Activated CD4-positive, alpha-beta memory T cell treated with anti-CD3 and anti-CD28 coated beads, Interleukin-2, amount 10 ng/mL, durations not matched to agents 7 days and 5 days (primary cell): ENCODE data around the gene P4HB. TPM values are rescaled to one million over a fixed set of nuclear protein-coding genes. Genes with fewer than 3 reads are reported as not detected.
A peak's percentile ranks its signal among the peaks of the same experiment; 100 is the strongest.

Experiments
- CTCF ChIA-PET: fragments of 350-600 bp; sonication (Branson Sonifier 250); formaldehyde crosslinking; loops from one replicate; lab custom pipeline; 2021; ENCODE audit warnings: antibody characterized with exemption, inconsistent platforms; lab: Charles Lee
- POLR2A ChIA-PET: fragments of 350-600 bp; sonication (Branson Sonifier 250); formaldehyde crosslinking; loops from one replicate; lab custom pipeline; 2021; ENCODE audit warnings: antibody characterized with exemption; lab: Charles Lee
- DNase-seq: peaks from one replicate; pipeline ENCODE4 v3.0.0-alpha.2; 2020
- H3K27ac Mint-ChIP-seq: one replicate; pipeline ENCODE4 v1.8.0; 2021; ENCODE audit warnings: mild to moderate bottlenecking, mixed read lengths
- H3K27me3 Mint-ChIP-seq: one replicate; pipeline ENCODE4 v1.8.0; 2021; ENCODE audit warnings: mixed read lengths
- H3K36me3 Mint-ChIP-seq: one replicate; pipeline ENCODE4 v1.8.0; 2021; ENCODE audit warnings: low read depth, mixed read lengths
- H3K4me1 Mint-ChIP-seq: one replicate; pipeline ENCODE4 v1.8.0; 2021; ENCODE audit warnings: mixed read lengths
- H3K4me3 Mint-ChIP-seq: one replicate; pipeline ENCODE4 v1.8.0; 2021; ENCODE audit warnings: mild to moderate bottlenecking, mixed read lengths
- H3K9me3 Mint-ChIP-seq: one replicate; pipeline ENCODE4 v1.8.0; 2021; ENCODE audit warnings: mixed read lengths
- total RNA-seq, 2 experiments: library from RNA; stranded (reverse); gene quantifications; one replicate each; pipeline ENCODE4 v1.2.3, GENCODE V29; 2021

Gene P4HB
- total RNA-seq, 2 experiments from 2014 or later: 483 to 496 TPM

DNA sequence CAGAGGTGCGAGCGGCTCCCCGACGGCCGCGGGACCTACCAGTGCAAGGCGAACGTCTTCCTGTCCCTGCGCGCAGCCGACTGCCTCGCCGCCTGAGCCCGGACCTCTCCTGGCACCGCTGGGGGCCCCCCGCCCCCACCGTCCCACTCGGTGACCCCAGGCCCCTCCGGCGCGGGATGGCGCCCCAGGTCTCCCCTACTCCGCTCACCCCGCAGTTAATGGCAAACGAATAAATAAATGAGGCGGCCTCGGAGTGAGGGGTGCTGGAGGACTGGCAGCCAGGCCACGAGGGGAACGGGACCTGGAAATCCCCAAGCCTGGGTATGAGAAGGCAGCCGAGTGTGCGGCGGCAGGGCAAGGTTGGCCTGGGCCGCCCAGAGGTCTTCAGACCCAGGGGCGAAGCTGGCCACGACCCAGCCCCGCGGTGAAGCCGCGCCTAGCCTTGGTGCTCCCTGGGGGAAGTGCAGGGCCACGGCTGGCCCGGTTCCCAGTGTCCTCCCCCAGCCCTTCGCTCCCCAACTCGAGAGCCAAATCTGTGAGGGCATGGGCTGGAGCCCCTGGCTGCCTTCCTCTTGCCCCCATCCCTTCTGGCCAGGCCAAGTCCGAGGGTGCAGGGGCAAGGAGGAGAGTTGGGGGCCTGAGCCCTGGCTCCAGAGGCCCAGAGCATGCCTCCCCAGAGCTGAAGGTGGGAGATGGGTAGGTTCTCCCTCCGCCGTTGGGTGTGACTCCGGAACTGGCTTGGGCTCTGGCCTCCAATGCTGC, 42.5 kb upstream of the P4HB start:
- peaks cover 11% of the 10 kb centered on the region for H3K36me3 Mint-ChIP-seq
- peaks cover 9% of the 10 kb centered on the region for H3K27me3 Mint-ChIP-seq
- DNase-seq: no peak
- ChIA-PET POLR2A (interaction anchor here (1.1 to 2.3 kb wide), 4 partner anchors 11 to 110 kb away, joined by 3 to 10 read pairs (median 5); partner anchors contain the start of genes ALYREF, ANAPC11, ARHGDIA and SIRT7), CTCF (no interaction called here)
- no peak overlapping the region for H3K27ac Mint-ChIP-seq
- H3K4me1 Mint-ChIP-seq: peaks cover 6% of the 10 kb centered on the region
- no peaks in the 10 kb centered on the region for H3K9me3 Mint-ChIP-seq
- no peak overlapping the region for H3K4me3 Mint-ChIP-seq

DNA sequence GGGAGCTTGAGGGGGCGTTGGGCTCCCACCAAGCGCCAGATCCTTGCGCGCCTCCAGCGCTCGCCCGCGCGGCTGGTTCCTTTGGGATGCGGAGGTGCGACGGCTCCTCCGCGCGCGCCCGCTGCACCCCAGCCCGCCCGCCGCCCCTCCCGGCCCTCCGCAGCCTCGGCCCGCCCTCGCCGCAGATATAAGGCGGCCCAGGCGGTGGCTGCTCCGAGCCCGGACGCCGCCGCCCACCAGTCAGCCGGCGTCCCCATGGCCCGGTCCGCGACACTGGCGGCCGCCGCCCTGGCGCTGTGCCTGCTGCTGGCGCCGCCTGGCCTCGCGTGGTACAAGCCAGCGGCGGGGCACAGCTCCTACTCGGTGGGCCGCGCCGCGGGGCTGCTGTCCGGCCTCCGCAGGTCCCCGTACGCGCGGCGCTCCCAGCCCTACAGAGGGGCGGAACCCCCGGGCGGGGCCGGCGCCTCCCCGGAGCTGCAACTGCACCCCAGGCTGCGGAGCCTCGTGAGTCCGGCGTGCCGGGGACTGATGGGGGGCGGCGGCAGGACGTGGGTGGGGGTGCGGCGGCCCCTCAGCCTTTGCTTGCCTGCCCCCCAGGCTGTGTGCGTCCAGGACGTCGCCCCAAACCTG, 41.8 kb upstream of the P4HB start, which contains the start of gene NPB:
TSS of gene NPB (plus strand) at position 216 of the 630 bp plus-strand sequence. CDS start at position 256, 40 bp downstream.
- ChIA-PET CTCF (no interaction called here), POLR2A (interaction anchor here (1.1 to 2.3 kb wide), 5 partner anchors 10 to 111 kb away, joined by 3 to 10 read pairs (median 3); partner anchors contain the start of genes ALYREF, ANAPC11 and SIRT7)

DNA sequence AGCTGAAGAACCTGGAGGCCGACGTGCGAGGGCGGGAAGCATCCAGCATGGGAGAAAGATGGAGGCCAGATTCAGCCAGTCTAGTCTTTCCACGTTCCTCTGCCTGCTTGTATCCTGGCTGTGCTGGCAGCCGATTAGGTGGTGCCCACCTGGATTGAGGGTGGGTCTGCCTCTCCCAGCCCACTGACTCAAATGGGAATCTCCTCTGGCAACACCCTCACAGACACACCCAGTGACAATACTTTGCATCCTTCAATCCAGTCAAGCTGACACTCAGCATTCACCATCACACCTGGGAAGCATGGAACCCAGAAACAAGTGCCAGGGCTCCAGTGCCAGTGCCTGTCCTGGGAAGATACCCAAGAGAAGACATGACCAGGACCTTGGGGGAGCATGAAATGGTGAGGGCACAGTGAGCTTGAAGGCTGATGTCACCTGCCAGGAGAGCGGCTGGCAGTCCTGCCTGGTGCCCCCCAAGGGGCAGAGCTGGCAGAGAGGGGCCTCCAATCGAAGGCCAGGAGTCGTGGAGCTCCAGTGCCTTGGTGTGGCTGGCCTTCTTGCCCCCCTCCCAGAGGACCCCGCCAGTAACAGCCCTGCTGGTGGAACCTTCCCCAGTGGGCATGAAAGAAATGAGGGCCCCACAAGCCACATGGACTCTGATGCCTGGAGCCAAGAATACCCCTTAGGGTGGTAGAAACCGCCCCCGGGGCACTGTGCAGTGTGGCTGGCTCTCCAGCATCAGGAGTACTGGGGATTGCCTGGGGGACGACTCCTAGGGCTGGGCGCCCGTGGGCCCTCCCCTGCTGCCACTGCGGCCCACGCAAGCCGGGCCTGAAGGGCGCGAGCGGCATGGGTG, 41.1 kb upstream of the P4HB start:
- peak overlapping the region; percentile 26 for H3K27ac Mint-ChIP-seq
- peaks cover 6% of the 10 kb centered on the region for H3K4me1 Mint-ChIP-seq
- no peak for DNase-seq
- CTCF ChIA-PET: no interaction called here
- H3K36me3 Mint-ChIP-seq: peaks cover 13% of the 10 kb centered on the region
- no peaks in the 10 kb centered on the region for H3K9me3 Mint-ChIP-seq
- H3K27me3 Mint-ChIP-seq: peaks cover 9% of the 10 kb centered on the region
- POLR2A ChIA-PET: interaction anchor here (1.1 to 2.3 kb wide), 4 partner anchors 9 to 112 kb away, joined by 3 to 10 read pairs (median 3); partner anchors contain the start of genes ALYREF and ANAPC11
- H3K4me3 Mint-ChIP-seq: peak overlapping the region; percentile 10

More for the DNA sequence above, 41.8 kb upstream of the P4HB start, which contains the start of gene NPB:
- Mint-ChIP-seq H3K9me3 (no peaks in the 10 kb centered on the region), H3K27me3 (peaks cover 9% of the 10 kb centered on the region), H3K4me3 (peak within 1 kb of the TSS; percentile 10), H3K27ac (peak within 1 kb of the TSS; percentile 26), H3K4me1 (peaks cover 6% of the 10 kb centered on the region), H3K36me3 (peaks cover 11% of the 10 kb centered on the region)
- DNase-seq: no peak

DNA sequence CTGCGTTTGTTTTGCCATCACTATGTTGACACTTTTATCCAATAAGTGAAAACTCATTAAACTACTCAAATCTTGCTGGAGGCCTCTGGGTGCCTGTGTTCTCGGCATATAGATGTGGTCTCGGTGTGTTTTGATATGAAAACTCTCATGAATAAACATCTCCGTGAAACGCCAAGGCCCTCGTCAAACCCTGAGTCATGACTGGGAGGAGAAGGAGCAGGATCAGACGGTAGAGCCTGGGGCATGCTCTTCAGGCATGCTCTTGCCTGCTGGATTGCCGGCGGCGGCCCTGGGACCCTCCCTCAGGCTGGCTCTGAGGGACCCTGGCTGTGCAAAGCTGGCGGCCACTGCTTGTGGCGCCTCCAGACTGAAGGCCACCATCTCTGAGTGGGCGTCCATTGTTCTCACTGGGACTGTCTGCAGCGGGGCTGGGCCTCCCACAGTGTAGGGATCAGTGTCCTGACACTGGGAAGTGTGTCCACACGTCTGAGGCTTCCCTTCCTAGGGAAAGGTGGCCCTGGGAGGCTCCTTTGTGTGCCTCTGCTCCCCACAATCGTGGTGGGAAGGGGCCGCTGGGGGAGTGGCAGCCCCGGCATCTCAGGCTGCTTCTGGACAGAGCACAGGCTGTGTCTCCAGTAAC, 40.0 kb upstream of the P4HB start:
- no peak overlapping the region for H3K27ac Mint-ChIP-seq
- no peaks in the 10 kb centered on the region for H3K9me3 Mint-ChIP-seq
- DNase-seq: no peak
- H3K4me1 Mint-ChIP-seq: peaks cover 6% of the 10 kb centered on the region
- ChIA-PET POLR2A (interaction anchor here (1.5 kb wide), 1 partner anchor 23 kb away, joined by 3 read pairs; no protein-coding TSS in a partner anchor), CTCF (no interaction called here)
- H3K36me3 Mint-ChIP-seq: peaks cover 17% of the 10 kb centered on the region
- no peak overlapping the region for H3K4me3 Mint-ChIP-seq
- H3K27me3 Mint-ChIP-seq: peaks cover 9% of the 10 kb centered on the region

DNA sequence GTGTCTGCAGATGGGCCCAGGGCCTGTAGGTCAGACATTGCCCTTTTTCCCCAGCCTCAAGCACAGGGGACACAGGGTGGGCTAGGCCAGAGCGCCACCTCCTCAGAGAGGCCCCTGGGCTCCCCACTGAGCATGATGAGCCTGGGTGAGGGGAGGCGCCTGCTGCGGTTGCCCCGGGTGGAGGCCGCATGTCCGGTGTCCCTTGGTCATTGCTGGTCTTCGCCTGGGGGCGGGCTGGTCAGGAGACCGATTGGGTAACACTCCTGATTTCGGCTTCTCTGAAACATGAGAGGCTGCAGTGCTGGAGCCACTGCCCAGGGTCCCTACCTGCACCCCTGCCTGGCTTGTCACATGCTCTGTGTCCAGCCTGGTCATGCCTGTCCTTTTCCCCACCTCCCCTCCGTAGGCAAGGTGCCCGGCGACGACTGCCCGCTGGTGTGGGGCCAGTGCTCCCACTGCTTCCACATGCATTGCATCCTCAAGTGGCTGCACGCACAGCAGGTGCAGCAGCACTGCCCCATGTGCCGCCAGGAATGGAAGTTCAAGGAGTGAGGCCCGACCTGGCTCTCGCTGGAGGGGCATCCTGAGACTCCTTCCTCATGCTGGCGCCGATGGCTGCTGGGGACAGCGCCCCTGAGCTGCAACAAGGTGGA, 39.3 kb upstream of the P4HB start:
- Mint-ChIP-seq H3K9me3 (no peaks in the 10 kb centered on the region), H3K36me3 (peaks cover 19% of the 10 kb centered on the region), H3K4me1 (peaks cover 6% of the 10 kb centered on the region), H3K4me3 (no peak overlapping the region), H3K27me3 (peaks cover 9% of the 10 kb centered on the region), H3K27ac (no peak overlapping the region)
- no peak for DNase-seq
- ChIA-PET POLR2A (no interaction called here), CTCF (no interaction called here)

DNA sequence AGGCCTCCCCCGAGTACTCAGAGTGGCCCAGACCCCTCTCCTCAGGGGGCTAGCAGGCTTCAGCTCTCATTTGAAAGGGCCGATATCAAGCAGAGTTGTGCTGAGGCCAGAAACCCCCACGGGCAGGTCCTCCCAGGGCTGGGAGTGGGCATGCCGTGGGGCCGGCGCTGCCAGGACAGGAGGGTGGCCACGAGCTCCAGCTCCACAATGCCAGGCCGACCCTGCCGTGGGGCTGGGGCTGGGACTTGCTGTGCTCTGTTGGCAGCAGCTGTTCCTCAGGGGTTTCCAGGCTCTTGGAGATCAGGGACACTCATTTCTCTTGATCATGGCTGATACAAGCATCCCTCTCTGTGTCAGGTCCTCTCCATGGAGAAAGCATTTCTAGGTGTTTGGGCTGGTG, 38.5 kb upstream of the P4HB start:
- Mint-ChIP-seq H3K36me3 (peaks cover 19% of the 10 kb centered on the region), H3K9me3 (no peaks in the 10 kb centered on the region), H3K27ac (no peak overlapping the region), H3K27me3 (peaks cover 9% of the 10 kb centered on the region), H3K4me3 (no peak overlapping the region), H3K4me1 (peaks cover 6% of the 10 kb centered on the region)
- DNase-seq: no peak
- CTCF ChIA-PET: no interaction called here
- POLR2A ChIA-PET: interaction anchor here (1.1 kb wide), 1 partner anchor 11 kb away, joined by 3 read pairs; no protein-coding TSS in a partner anchor

DNA sequence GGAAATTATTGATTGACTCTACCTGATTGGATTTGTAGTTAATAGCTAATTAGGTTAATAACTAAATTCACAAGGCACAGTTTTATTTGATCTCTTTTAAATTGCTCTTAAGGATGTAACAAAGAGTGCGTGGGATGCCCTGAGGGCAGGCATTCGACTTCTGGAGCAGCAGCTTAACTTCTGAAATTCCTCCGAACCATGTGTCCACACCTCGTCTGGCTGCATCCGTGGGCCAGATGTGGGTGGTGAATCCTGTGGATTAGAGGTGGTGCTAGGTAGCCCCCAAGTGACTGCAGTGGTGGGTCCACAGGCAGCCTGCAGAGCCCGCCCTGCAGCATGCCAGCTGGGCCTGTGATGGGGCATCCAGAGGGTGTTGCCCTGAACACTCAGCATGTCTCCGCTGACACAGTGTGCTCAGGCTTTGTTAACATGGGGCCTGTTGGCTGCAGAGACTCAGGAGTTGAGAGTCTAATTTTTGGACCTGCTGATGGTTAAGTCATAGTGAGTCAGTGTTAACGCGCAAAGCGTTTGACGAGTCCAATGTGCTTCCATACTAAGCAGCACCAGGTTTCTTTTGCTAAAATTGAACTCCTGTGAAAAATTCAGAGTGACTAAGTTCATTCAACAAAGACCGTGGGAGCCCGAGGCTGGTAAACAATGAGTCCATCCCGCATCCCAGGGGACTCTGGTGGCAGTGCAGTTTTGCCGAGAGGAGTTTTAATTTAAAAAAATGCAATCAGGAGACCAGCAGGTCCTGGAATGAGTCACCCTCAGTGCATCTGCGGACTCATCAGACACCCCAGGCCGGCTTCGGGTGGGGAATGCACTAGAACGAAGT, 37.9 kb upstream of the P4HB start:
- POLR2A ChIA-PET: interaction anchor here (1.1 kb wide), 1 partner anchor 12 kb away, joined by 3 read pairs; no protein-coding TSS in a partner anchor
- no peak overlapping the region for H3K4me3 Mint-ChIP-seq
- CTCF ChIA-PET: no interaction called here
- DNase-seq: no peak
- no peak overlapping the region for H3K27ac Mint-ChIP-seq
- H3K36me3 Mint-ChIP-seq: peaks cover 19% of the 10 kb centered on the region
- peaks cover 10% of the 10 kb centered on the region for H3K4me1 Mint-ChIP-seq
- H3K9me3 Mint-ChIP-seq: no peaks in the 10 kb centered on the region
- peaks cover 7% of the 10 kb centered on the region for H3K27me3 Mint-ChIP-seq

DNA sequence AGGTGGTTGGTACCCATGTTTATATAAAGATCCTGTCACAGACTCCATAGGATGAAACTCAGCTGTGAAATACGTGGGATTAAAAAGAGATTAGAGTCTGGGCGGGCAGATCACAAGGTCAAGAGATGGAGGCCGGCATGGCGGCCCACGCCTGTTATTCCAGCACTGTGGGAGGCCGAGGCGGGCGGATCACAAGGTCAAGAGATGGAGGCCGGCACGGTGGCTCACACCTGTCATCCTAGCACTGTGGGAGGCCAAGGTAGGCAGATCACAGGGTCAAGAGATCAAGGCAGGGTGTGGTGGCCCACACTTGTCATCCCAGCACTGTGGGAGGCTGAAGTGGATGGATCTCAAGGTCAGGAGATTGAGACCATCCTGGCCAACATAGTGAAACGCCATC, 35.1 kb upstream of the P4HB start:
- Mint-ChIP-seq H3K36me3 (peaks cover 20% of the 10 kb centered on the region), H3K4me1 (peaks cover 15% of the 10 kb centered on the region), H3K9me3 (no peaks in the 10 kb centered on the region), H3K27ac (no peak overlapping the region), H3K27me3 (no peaks in the 10 kb centered on the region), H3K4me3 (no peak overlapping the region)
- CTCF ChIA-PET: no interaction called here
- POLR2A ChIA-PET: no interaction called here
- no peak for DNase-seq

DNA sequence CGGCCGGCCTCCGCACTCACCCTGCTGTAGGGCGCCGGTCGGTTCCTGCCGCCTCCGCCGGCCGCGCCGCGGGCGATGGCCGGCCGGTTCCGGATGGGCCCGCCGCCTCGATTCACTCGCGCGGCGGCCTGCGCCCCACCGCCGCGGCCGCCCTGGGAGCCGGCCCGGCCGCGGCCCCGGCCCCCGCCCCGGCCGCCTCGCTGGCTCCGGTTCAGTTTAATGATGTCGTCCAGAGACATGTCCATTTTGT, 30.9 kb upstream of the P4HB start:
- Mint-ChIP-seq H3K9me3 (no peaks in the 10 kb centered on the region), H3K4me3 (peak overlapping the region; percentile 97), H3K27me3 (no peaks in the 10 kb centered on the region), H3K36me3 (peaks cover 42% of the 10 kb centered on the region), H3K4me1 (peaks cover 41% of the 10 kb centered on the region), H3K27ac (peak overlapping the region; percentile 98)
- DNase-seq: no peak
- ChIA-PET POLR2A (interaction anchor here (0.7 to 12.3 kb wide), 12 partner anchors 11 to 188 kb away, joined by 3 to 140 read pairs (median 5); partner anchors contain the start of genes ARHGDIA, MRPL12, NPB and SIRT7), CTCF (no interaction called here)

DNA sequence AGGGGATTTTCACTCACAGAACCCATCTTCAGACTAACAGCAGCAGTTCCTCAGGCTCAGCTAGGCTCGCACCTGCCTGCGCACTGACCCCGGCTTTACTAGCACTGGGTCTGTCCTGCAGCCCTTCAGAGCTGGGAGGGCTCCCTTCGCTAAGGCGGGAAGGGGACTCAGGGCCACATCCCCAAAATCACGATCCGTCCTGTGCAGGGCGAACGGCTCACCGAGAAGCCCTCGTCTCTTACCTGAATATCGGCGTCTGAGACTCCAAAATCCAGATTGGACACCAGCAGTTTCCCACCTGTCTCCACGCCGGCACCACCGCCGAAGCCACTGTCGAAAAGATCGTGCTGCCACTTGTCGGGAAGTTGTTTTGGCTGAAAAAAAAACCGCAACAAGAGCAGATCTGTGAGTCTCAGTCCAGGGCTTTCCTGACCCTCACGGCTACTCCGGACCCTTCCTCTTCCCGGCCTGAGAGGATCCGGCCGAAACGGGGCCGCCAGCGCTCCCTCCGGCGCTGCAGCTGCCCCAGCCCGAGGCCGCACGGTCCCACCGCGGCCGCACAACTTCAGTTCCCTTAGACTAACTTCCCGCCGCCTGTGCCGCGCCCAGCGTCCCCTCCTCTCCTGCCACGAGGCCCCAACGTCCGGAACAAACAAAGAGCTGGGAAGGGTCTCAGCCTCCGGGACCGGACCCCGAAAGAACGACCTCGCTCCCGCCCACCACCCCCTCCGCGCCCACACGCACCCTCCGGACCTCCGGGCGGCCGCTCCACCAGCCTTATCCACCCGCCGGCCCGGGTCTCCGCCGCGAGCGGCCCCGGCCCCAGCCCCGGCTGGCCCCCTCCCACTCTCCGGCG, 30.3 kb upstream of the P4HB start:
- POLR2A ChIA-PET: interaction anchor here (0.7 to 12.3 kb wide), 10 partner anchors 11 to 188 kb away, joined by 3 to 140 read pairs (median 5); partner anchors contain the start of genes ARHGDIA, MRPL12 and SIRT7
- peak; percentile 46 for DNase-seq

More for the DNA sequence above, 30.3 kb upstream of the P4HB start:
- Mint-ChIP-seq H3K4me3 (peak overlapping the region; percentile 87), H3K27me3 (no peaks in the 10 kb centered on the region), H3K9me3 (no peaks in the 10 kb centered on the region), H3K27ac (peak overlapping the region; percentile 94), H3K36me3 (peaks cover 44% of the 10 kb centered on the region), H3K4me1 (peaks cover 43% of the 10 kb centered on the region)
- CTCF ChIA-PET: no interaction called here
